Neural cell (in vitro differentiated cells): ENCODE measurements around the gene L3MBTL4. TPM values are rescaled to one million over a fixed set of nuclear protein-coding genes. Genes with fewer than 3 reads are reported as not detected.

Experiments
- H2AFZ ChIP-seq: fragments of 200-600, 300-800 bp; sonication (generic), shearing (Covaris generic); 2 replicates; pipeline ENCODE4 v1.6.0; 2014; ENCODE audit warnings: low read depth, mild to moderate bottlenecking, antibody characterized with exemption, low read length, moderate library complexity
- H3F3A ChIP-seq: fragments of 200-600 bp; shearing (Covaris generic); 2 replicates; pipeline ENCODE4 v1.6.1; 2016; ENCODE audit warnings: mild to moderate bottlenecking, moderate library complexity, mixed read lengths, antibody characterized with exemption, low read length; ENCODE audit not compliant: insufficient read depth, poor library complexity, severe bottlenecking
- H3K27ac ChIP-seq: fragments of 200-600, 300-800 bp; sonication (generic), shearing (Covaris generic); 2 replicates; pipeline ENCODE4 v1.5.1; 2014; ENCODE audit warnings: mild to moderate bottlenecking, low read length, moderate library complexity
- H3K27me3 ChIP-seq: fragments of 300-800, 200-600 bp; sonication (generic), shearing (Covaris generic); 2 replicates; pipeline ENCODE4 v1.6.0; 2014; ENCODE audit warnings: mild to moderate bottlenecking, low read depth, low read length, moderate library complexity; ENCODE audit not compliant: insufficient read depth
- H3K36me3 ChIP-seq: fragments of 300-800, 200-600 bp; sonication (generic), shearing (Covaris generic); 2 replicates; pipeline ENCODE4 v1.5.1; 2014; ENCODE audit warnings: mild to moderate bottlenecking, antibody characterized with exemption, low read length, moderate library complexity; ENCODE audit not compliant: insufficient read depth
- H3K4me2 ChIP-seq: fragments of 300-800, 200-600 bp; sonication (generic), shearing (Covaris generic); 2 replicates; pipeline ENCODE4 v1.6.0; 2014; ENCODE audit warnings: mild to moderate bottlenecking, low read length
- H3K4me3 ChIP-seq: fragments of 300-800, 200-600 bp; sonication (generic), shearing (Covaris generic); 2 replicates; pipeline ENCODE4 v1.5.1; 2014; ENCODE audit warnings: mild to moderate bottlenecking, low read length, moderate library complexity
- H3K79me2 ChIP-seq: fragments of 200-600 bp; shearing (Covaris generic); replicated peaks from 2 replicates; pipeline ENCODE4 v1.6.0; 2014; ENCODE audit warnings: mild to moderate bottlenecking, low read length, moderate library complexity; ENCODE audit not compliant: insufficient read depth
- H3K9ac ChIP-seq: fragments of 300-800, 200-600 bp; sonication (generic), shearing (Covaris generic); 2 replicates; pipeline ENCODE4 v1.6.1; 2016; ENCODE audit warnings: mild to moderate bottlenecking, low read length, mixed read lengths
- H3K9me2 ChIP-seq: fragments of 200-600 bp; shearing (Covaris generic); 2 replicates; pipeline ENCODE4 v1.6.1; 2016; ENCODE audit warnings: mild to moderate bottlenecking, low read length, mixed read lengths; ENCODE audit not compliant: insufficient read depth
- H3K9me3 ChIP-seq: fragments of 200-600, 300-800 bp; sonication (generic), shearing (Covaris generic); 2 replicates; pipeline ENCODE4 v1.6.1; 2016; ENCODE audit warnings: mild to moderate bottlenecking, mixed run types, low read length, moderate library complexity, mixed read lengths
- H4K20me1 ChIP-seq: fragments of 200-600 bp; shearing (Covaris generic); 2 replicates; pipeline ENCODE4 v1.6.1; 2016; ENCODE audit warnings: mild to moderate bottlenecking, mixed run types; ENCODE audit not compliant: insufficient read depth
- CTCF ChIP-seq: fragments of 450-650 bp; IDR thresholded peaks from 2 replicates; pipeline ENCODE4 v1.5.1; 2014; ENCODE audit warnings: antibody characterized with exemption, mild to moderate bottlenecking, moderate library complexity; ENCODE audit not compliant: poor library complexity, severe bottlenecking
- EP300 ChIP-seq: fragments of 450-650 bp; conservative IDR thresholded peaks from 2 replicates; pipeline ENCODE4 v1.6.1; 2014; ENCODE audit warnings: antibody characterized with exemption, mild to moderate bottlenecking, moderate library complexity; ENCODE audit not compliant: poor library complexity, severe bottlenecking
- EZH2 ChIP-seq: fragments of 200-600, 300-800 bp; shearing (Covaris generic), sonication (generic); IDR thresholded peaks from 2 replicates; pipeline ENCODE4 v1.6.1; 2014; ENCODE audit warnings: antibody characterized with exemption, low read length, borderline replicate concordance, mild to moderate bottlenecking; ENCODE audit not compliant: insufficient read depth, poor library complexity, severe bottlenecking
- MXI1 ChIP-seq: fragments of 450-650 bp; conservative IDR thresholded peaks from 2 replicates; pipeline ENCODE4 v1.6.1; 2014; ENCODE audit warnings: antibody characterized with exemption, mild to moderate bottlenecking; ENCODE audit not compliant: poor library complexity, severe bottlenecking
- POLR2AphosphoS5 ChIP-seq: IDR thresholded peaks from 2 replicates; pipeline ENCODE4 v1.6.1; 2012
- RAD21 ChIP-seq: fragments of 450-650 bp; conservative IDR thresholded peaks from 2 replicates; pipeline ENCODE4 v1.6.1; 2014; ENCODE audit warnings: antibody characterized with exemption, mild to moderate bottlenecking, moderate library complexity
- SMC3 ChIP-seq: fragments of 450-650 bp; conservative IDR thresholded peaks from 2 replicates; pipeline ENCODE4 v1.6.1; 2014; ENCODE audit warnings: antibody characterized with exemption, mild to moderate bottlenecking, moderate library complexity; ENCODE audit not compliant: poor library complexity
- TAF1 ChIP-seq: IDR thresholded peaks from 2 replicates; pipeline ENCODE4 v1.6.1; 2012; ENCODE audit warnings: low read depth
- polyA plus RNA-seq: library from polyadenylated mRNA; depleted of rRNA; stranded (reverse); fragments of >200 nt; gene quantifications from 2 replicates; pipeline ENCODE4 v1.2.3, GENCODE V29; 2014
- TF ChIP-seq, protein P1 (sequence below): IDR thresholded peaks from 2 replicates; pipeline ENCODE4 v1.6.1; 2012; ENCODE audit warnings: borderline replicate concordance

L3MBTL4 gene
- polyA plus RNA-seq, 1 donor from 2014 or later: 0.90 TPM

DNA sequence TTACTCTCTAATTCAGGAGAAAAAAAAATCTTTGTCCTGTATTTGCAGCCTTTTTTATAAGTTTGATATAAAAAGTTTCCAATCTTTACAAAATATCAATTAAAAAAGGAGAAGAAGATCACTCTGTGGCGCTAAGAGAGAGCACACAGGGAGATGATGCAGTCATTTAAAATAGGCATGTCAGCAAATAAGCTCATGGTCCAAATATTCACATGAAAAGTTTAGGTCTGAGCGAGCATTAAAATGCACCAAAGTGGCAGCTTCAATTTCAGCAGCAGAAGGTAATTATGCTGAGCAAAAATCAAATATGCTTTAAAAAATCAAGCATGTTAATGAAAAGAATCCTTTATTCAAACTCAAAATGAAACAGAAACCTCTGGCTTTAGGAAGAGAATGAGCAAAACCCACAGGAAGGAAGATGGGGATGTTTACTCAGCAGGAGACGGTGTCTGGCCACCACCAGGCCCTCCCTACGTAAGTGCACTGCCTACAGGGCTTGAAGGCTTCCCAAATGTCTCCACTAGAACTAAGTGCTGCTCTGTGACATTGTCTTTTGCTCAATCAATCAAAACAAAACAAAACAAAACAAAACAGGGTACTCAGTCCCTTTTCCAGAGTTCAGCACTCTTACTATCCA lies 120.4 kb downstream of the L3MBTL4 start:
- Histone ChIP-seq H3K79me2 (no peaks in the 10 kb centered on the region), H3K27ac (no peak overlapping the region), H4K20me1 (no peaks in the 10 kb centered on the region), H3K27me3 (no peaks in the 10 kb centered on the region), H3F3A (no peaks in the 10 kb centered on the region), H3K36me3 (no peaks in the 10 kb centered on the region), H3K9me3 (no peaks in the 10 kb centered on the region), H2AFZ (no peak overlapping the region), H3K9me2 (no peaks in the 10 kb centered on the region), H3K9ac (no peak overlapping the region), H3K4me3 (no peak overlapping the region), H3K4me2 (no peak overlapping the region)
- TF ChIP-seq RAD21: no peak
- TF ChIP-seq POLR2AphosphoS5: no peak
- no peak for TF ChIP-seq CTCF
- TF ChIP-seq TAF1: no peak
- TF ChIP-seq SMC3: no peak
- no peak for TF ChIP-seq EP300
- TF ChIP-seq, protein P1, sequence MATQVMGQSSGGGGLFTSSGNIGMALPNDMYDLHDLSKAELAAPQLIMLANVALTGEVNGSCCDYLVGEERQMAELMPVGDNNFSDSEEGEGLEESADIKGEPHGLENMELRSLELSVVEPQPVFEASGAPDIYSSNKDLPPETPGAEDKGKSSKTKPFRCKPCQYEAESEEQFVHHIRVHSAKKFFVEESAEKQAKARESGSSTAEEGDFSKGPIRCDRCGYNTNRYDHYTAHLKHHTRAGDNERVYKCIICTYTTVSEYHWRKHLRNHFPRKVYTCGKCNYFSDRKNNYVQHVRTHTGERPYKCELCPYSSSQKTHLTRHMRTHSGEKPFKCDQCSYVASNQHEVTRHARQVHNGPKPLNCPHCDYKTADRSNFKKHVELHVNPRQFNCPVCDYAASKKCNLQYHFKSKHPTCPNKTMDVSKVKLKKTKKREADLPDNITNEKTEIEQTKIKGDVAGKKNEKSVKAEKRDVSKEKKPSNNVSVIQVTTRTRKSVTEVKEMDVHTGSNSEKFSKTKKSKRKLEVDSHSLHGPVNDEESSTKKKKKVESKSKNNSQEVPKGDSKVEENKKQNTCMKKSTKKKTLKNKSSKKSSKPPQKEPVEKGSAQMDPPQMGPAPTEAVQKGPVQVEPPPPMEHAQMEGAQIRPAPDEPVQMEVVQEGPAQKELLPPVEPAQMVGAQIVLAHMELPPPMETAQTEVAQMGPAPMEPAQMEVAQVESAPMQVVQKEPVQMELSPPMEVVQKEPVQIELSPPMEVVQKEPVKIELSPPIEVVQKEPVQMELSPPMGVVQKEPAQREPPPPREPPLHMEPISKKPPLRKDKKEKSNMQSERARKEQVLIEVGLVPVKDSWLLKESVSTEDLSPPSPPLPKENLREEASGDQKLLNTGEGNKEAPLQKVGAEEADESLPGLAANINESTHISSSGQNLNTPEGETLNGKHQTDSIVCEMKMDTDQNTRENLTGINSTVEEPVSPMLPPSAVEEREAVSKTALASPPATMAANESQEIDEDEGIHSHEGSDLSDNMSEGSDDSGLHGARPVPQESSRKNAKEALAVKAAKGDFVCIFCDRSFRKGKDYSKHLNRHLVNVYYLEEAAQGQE: no peak
- no peak for TF ChIP-seq MXI1
- TF ChIP-seq EZH2: no peak

DNA sequence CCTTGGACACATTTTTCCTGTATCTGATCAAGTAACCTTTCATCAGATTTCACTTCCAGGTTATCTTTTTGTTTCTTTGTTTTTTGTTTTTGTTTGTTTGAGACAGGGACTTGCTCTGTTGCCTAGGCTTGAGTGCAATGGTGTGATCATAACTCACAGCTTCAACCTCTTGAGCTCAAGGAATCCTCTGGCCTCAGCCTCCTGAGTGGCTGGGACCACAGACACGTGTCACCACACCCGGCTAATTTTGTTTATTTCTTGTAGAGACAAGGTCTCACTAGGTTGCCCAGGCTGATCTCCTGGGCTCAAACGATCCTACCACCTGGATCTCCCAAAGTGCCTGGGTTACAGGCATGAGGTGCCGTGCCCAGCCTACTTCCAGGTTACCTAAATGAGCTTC lies 124.9 kb downstream of the L3MBTL4 start:
- Histone ChIP-seq H2AFZ (no peak overlapping the region), H3K36me3 (no peaks in the 10 kb centered on the region), H3K9me2 (no peaks in the 10 kb centered on the region), H3K9ac (no peak overlapping the region), H3K4me3 (no peak overlapping the region), H3K27me3 (no peaks in the 10 kb centered on the region), H3K4me2 (no peak overlapping the region), H3F3A (no peaks in the 10 kb centered on the region), H4K20me1 (no peaks in the 10 kb centered on the region), H3K9me3 (no peaks in the 10 kb centered on the region), H3K79me2 (no peaks in the 10 kb centered on the region), H3K27ac (no peak overlapping the region)
- TF ChIP-seq EP300: no peak
- TF ChIP-seq CTCF: no peak
- no peak for TF ChIP-seq POLR2AphosphoS5
- TF ChIP-seq MXI1: no peak
- no peak for TF ChIP-seq RAD21
- TF ChIP-seq, protein P1: no peak
- TF ChIP-seq EZH2: no peak
- TF ChIP-seq TAF1: no peak
- no peak for TF ChIP-seq SMC3
